ENCODE data around the gene COQ5. TPM values are rescaled to one million over a fixed set of nuclear protein-coding genes. Genes with fewer than 3 reads are reported as not detected.

Gene COQ5
- total and polyA plus RNA-seq, 2 of the 4 experiments (the other 2 are of a cell fraction), result 21.6 to 25.1 TPM

- peaks cover 32% of the 10 kb centered on the region for H4K20me1 ChIP-seq (ENCODE audit: insufficient read depth, low read length)
- H4K8ac ChIP-seq (ENCODE audit: low read depth in 2 of 2, low read length in 2 of 2), result no peak overlapping the region
- H2BK120ac ChIP-seq (ENCODE audit: low read depth, low read length), result no peak overlapping the region
- DNase-seq (no peak), ATAC-seq (ENCODE audit: low read depth) (no peak)
- WGBS, 2 experiments (ENCODE audit: extremely low coverage in 2 of 2, insufficient read length in 1 of 2), result no CpG with 5 or more reads among the region's 4 CpGs
- ChIA-PET CTCF (no interaction called here), POLR2A (ENCODE audit: unreplicated experiment) (no interaction called here)
- no peaks in the 10 kb centered on the region for H3K9me3 ChIP-seq (ENCODE audit: control insufficient read depth, insufficient read depth, low read length)
- no peak overlapping the region for H3K9ac ChIP-seq (ENCODE audit: low read depth, low read length)
- no peaks in the 10 kb centered on the region for H3K27me3 ChIP-seq (ENCODE audit: control insufficient read depth, insufficient read depth, low read length)
- H3K18ac ChIP-seq (ENCODE audit: low read depth, low read length), result no peak overlapping the region
- H2BK5ac ChIP-seq (ENCODE audit: low read depth, low read length, poor library complexity, severe bottlenecking), result no peak overlapping the region
- no peak overlapping the region for H3K4me3 ChIP-seq (ENCODE audit: insufficient read depth, low read depth, low read length)
- peaks cover 9% of the 10 kb centered on the region; the same call in 1 of the 2 replicates for H3K4me1 ChIP-seq (ENCODE audit: control insufficient read depth, insufficient read depth, low read length)
- H2AK9ac ChIP-seq (replicated peaks; ENCODE audit: low read depth, low read length, poor library complexity), result no peak overlapping the region
- peaks cover 3% of the 10 kb centered on the region; the same call in 1 of the 2 replicates for H3K36me3 ChIP-seq (ENCODE audit: control insufficient read depth, insufficient read depth, low read length)
- in situ Hi-C loops (cut with MboI; ENCODE audit: low sequenced_read_pairs) (no loop called here), intact Hi-C loops (cut with micrococcal nuclease) (no loop called here), dilution Hi-C loops (cut with HindIII; ENCODE audit: low sequenced_read_pairs, unreplicated experiment) (no loop called here)
- peaks cover 8 to 43% of the 10 kb centered on the region in 2 experiments; a peak in 3 of 4 replicates for H3K79me1 ChIP-seq (ENCODE audit: low read depth in 1 of 2, low read length in 2 of 2)
- H2BK15ac ChIP-seq (ENCODE audit: low read depth, low read length), result no peak overlapping the region
- H2AK5ac ChIP-seq (ENCODE audit: low read depth, low read length), result no peak overlapping the region
- no peak overlapping the region for H3K4me2 ChIP-seq (ENCODE audit: low read depth, low read length)
- H2BK20ac ChIP-seq (ENCODE audit: low read depth, low read length), result no peak overlapping the region
- H4K5ac ChIP-seq (ENCODE audit: low read depth, low read length), result no peak overlapping the region
- no peak overlapping the region for H2AFZ ChIP-seq (replicated peaks; ENCODE audit: low read length, poor library complexity)
- TF ChIP-seq MAFK (IDR thresholded peaks at IDR 0.05; ENCODE audit: low read depth, low read length) (no peak), MXI1 (IDR thresholded peaks at IDR 0.05; ENCODE audit: borderline replicate concordance, low read depth, low read length) (no peak), CHD1 (IDR thresholded peaks at IDR 0.05; ENCODE audit: low read depth, low read length) (no peak), MAZ (IDR thresholded peaks at IDR 0.05; ENCODE audit: borderline replicate concordance, low read depth, low read length) (no peak), RCOR1 (IDR thresholded peaks at IDR 0.05; ENCODE audit: insufficient replicate concordance, low read length) (no peak), RFX5 (IDR thresholded peaks at IDR 0.05; ENCODE audit: low read depth, low read length) (no peak), CEBPB (IDR thresholded peaks at IDR 0.05; ENCODE audit: low read depth, low read length) (no peak), BHLHE40 (IDR thresholded peaks at IDR 0.05; ENCODE audit: low read depth, low read length) (no peak), USF2 (IDR thresholded peaks at IDR 0.05; ENCODE audit: low read depth, low read length) (no peak), NFE2L2 (IDR thresholded peaks at IDR 0.05; ENCODE audit: low read depth, low read length) (no peak), FOS (IDR thresholded peaks at IDR 0.05; ENCODE audit: low read depth, low read length) (no peak), RAD21 (IDR thresholded peaks at IDR 0.05; ENCODE audit: low read length) (no peak), CTCF (conservative IDR thresholded peaks at IDR 0.05; ENCODE audit: low read depth, low read length) (no peak), POLR2A (IDR thresholded peaks at IDR 0.05; ENCODE audit: low read depth, low read length) (no peak)
- no peak overlapping the region for H3K14ac ChIP-seq (replicated peaks; ENCODE audit: low read depth, low read length)
- H3K4ac ChIP-seq (ENCODE audit: low read depth, low read length), result no peak overlapping the region
- BruUV-seq (replicated peaks), result no TSS peak
- H3K56ac ChIP-seq (ENCODE audit: extremely low read depth, insufficient read depth, low read length), result no peak overlapping the region
- H3K23ac ChIP-seq (ENCODE audit: low read depth, low read length), result no peak overlapping the region
- H4K91ac ChIP-seq (ENCODE audit: insufficient read depth, low read depth, low read length), result no peak overlapping the region
- H3K9me1 ChIP-seq (ENCODE audit: insufficient read depth, low read length), result peaks cover 17% of the 10 kb centered on the region
- H3K27ac ChIP-seq (ENCODE audit: insufficient read depth, low read length), result no peak overlapping the region
These were observed 3.8 kb upstream of the COQ5 start for GRCh38 chr12:120532701-120533238.
